Dermis blood vessel endothelial cell (primary cell): ENCODE measurements around the gene PIRT. TPM values are rescaled to one million over a fixed set of nuclear protein-coding genes. Genes with fewer than 3 reads are reported as not detected.

Source experiments
- DNase-seq: peaks from one replicate; pipeline ENCODE4 v3.0.0; 2010
- total RNA-seq: library from RNA; depleted of rRNA; stranded (reverse); fragments of >200 nt; gene quantifications from 2 replicates; pipeline ENCODE4 v1.2.3, GENCODE V29; 2014

PIRT gene
- total RNA-seq, 1 donor from 2014 or later = not detected

- DNase-seq = no peak
These were observed 22.6 kb downstream of the PIRT start for GRCh38 chr17:10815319-10815718.

- DNase-seq = no peak
These were observed 23.8 kb downstream of the PIRT start for GRCh38 chr17:10814075-10814474.

GRCh38 chr17:10812674-10813073 is 25.2 kb downstream of the PIRT start:
- DNase-seq = no peak

- DNase-seq = no peak
These were observed 28.3 kb downstream of the PIRT start for GRCh38 chr17:10809605-10810004.

DNA sequence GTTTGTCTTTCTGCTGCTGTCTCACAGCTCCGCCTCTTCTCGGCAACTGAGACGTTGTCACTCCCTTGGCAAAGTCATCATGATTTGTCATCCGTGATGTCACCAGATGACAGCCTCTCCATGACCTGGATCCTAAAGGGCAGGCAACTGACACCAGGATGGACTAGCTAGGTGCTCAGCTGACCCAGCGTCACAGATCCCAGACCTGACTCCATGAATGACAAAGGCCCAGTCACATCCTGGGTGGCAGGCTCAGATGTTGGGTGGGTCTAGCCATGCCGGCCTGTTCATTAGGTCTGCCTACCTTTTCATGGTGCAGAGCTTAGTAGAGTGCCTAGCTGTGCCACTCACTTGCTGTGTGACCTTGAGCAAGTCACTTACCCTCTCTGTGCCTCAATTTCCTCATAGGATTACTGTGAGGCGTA is 30.2 kb downstream of the PIRT start:
- no peak for DNase-seq

DNA sequence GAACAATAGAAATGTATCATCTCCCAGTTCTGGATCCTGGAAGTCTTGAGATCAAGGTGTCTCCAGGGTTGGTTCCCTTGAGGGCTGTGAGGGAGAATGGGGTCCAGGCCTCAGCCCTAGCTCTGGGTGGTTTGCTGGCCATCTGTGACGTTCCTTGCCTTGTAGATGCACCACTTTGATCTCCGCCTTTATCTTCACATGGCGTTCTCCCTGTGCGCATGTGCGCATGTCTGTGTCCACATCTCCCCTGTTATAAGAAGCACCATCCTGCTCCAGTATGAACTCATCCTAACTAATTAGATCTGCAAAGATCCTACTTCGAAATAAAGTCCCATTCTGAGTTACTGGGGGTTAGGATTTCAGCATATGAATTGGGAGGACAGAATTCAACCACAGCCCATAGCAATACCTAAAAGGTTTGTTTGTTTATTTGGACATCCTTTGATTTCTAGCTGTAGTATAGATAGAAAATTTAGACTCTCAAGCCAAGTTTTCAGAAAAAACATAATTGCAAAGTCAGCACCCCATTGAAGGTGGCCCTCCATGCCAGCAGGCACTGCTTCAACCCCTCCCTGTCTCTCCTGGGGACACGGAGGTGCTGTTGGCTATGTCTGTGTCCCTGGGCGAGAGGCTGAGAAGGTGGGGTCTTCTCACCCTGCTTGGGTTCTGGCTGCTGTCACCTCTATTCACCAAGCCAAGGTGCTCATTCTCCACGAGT is 31.2 kb downstream of the PIRT start:
- no peak for DNase-seq

- no peak for DNase-seq
These were observed 32.0 kb downstream of the PIRT start for GRCh38 chr17:10805911-10806310.

GRCh38 chr17:10804546-10804945 is 33.3 kb downstream of the PIRT start:
- DNase-seq = no peak

- no peak for DNase-seq
These were observed 33.9 kb downstream of the PIRT start, which contains the start of gene TMEM238L for GRCh38 chr17:10803830-10804475. Gene TMEM238L (minus strand): TSS chr17:10804099. CDS start chr17:10803963, 136 bp downstream.

GRCh38 chr17:10803350-10803749 is 34.5 kb downstream of the PIRT start:
- DNase-seq = no peak

- DNase-seq = no peak
These were observed 35.2 kb downstream of the PIRT start for GRCh38 chr17:10802496-10803284.

GRCh38 chr17:10799407-10799806 is 38.5 kb downstream of the PIRT start:
- DNase-seq = no peak

DNA sequence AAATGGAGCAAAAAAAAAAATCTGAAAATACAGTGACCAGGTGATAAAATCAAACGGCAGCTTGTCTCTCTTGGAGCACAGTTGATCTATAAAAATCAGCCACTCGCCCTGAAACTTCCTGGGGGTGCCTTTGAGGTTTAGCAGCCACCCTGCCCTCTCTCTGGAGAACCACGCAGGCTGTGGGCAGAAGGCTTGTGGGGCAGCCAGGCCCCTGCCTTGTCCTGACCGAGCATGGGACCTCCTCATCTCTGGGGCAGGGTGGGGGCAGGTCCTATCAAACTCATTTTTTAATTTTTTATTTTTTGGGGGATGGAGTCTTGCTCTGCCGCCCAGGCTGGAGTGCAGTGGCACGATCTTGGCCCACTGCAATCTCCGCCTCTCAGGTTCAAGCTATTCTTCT is 39.0 kb downstream of the PIRT start:
- no peak for DNase-seq

- no peak for DNase-seq
These were observed 39.5 kb downstream of the PIRT start for GRCh38 chr17:10798332-10798749.

GRCh38 chr17:10797476-10798328 is 40.2 kb downstream of the PIRT start:
- DNase-seq = no peak

- peak; percentile 1 for DNase-seq
These were observed 44.1 kb downstream of the PIRT start for GRCh38 chr17:10793816-10794215.

GRCh38 chr17:10793256-10793655 is 44.6 kb downstream of the PIRT start:
- no peak for DNase-seq

DNA sequence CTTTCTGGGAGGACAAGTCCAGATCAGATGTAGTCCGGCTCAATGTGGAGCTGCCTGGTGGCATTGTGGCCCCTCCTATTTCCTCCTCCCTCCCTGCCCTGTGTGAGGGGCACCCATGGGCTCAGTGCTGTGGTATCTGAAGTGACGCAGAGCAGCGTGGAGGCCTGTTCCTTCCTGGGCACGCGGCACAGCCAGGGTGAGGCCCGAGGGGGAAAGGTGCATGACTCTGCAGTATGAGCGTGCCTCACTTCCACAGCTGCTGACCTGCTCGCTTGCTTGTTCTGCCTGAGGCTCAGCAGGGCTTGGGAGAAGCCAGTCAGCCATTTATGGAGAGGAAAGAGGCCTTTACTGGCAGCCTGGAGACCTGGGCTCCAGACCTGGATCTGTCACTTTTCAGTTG is 45.7 kb downstream of the PIRT start:
- DNase-seq = no peak

- no peak for DNase-seq
These were observed 47.1 kb downstream of the PIRT start for GRCh38 chr17:10790491-10791401.

DNA sequence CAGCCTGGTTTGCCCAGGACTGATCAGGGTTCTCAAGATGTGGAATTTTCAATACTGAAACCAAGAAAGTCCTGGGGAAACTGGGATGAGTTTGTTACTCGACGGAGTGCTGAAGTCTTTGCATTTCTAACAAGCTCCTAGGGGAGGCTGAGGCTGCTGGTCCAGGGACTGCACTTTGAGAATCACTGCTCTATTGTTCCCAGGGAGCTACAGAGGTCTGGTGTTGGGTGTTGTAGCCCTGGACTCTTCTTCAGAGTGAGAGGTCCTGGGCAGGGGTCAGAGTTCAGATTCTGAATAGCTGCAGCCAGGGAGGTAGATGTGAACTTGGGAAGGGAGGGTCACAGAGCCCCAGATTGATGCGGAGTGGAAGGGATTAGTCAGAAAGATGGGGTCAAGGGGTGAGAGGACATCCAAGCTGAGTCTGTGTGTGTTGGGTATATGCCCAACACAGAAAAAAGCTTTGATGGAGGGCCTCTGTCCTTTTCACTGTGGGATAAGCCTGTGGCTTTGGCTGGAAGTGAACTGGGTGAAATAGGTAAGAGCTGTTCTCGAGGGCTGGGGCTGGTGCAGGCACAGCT is 48.1 kb downstream of the PIRT start:
- no peak for DNase-seq
